Stimulated activated CD4-positive, alpha-beta T cell treated with anti-CD3 and anti-CD28 coated beads, Interleukin-12 subunit alpha, Interleukin-12 subunit beta, amount 100 ng/mL, for 4 hours (primary cell): ENCODE results near the gene SKIC2.

ENCODE experiments used
- DNase-seq: peaks from one replicate; pipeline ENCODE4 v3.0.0-alpha.2; 2020

SKIC2 gene

DNA sequence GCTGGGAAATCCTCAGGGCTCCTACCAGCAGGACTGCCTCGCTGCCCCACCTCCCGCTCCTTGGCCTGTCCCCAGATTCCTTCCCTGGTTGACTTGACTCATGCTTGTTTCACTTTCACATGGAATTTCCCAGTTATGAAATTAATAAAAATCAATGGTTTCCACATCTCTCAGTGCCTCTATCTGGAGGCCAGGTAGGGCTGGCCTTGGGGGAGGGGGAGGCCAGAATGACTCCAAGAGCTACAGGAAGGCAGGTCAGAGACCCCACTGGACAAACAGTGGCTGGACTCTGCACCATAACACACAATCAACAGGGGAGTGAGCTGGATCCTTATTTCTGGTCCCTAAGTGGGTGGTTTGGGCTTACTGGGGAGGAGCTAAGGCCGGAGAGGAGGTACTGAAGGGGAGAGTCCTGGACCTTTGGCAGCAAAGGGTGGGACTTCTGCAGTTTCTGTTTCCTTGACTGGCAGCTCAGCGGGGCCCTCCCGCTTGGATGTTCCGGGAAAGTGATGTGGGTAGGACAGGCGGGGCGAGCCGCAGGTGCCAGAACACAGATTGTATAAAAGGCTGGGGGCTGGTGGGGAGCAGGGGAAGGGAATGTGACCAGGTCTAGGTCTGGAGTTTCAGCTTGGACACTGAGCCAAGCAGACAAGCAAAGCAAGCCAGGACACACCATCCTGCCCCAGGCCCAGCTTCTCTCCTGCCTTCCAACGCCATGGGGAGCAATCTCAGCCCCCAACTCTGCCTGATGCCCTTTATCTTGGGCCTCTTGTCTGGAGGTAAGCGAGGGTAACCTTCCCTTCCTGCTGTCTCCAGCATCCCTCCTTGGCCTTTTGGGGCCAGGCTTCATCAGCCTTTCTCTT, 13.2 kb upstream of the SKIC2 start, which contains the start of gene CFB:
Gene CFB, plus strand, starts transcription at position 589 of the 863 bp plus-strand sequence. Its CDS starts 127 bp downstream, at position 716.
- no peak for DNase-seq

DNA sequence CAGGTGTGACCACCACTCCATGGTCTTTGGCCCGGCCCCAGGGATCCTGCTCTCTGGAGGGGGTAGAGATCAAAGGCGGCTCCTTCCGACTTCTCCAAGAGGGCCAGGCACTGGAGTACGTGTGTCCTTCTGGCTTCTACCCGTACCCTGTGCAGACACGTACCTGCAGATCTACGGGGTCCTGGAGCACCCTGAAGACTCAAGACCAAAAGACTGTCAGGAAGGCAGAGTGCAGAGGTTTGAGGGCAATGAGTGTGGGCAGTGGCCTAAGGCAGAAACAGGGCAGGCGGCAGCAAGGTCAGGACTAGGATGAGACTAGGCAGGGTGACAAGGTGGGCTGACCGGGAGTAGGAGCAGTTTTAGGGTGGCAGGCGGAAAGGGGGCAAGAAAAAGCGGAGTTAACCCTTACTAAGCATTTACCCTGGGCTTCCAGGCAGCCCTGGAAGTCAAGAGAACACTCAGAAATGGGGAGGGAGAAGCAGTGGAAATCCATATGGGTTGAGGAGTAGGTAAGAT, 12.5 kb upstream of the SKIC2 start:
- no peak for DNase-seq

DNA sequence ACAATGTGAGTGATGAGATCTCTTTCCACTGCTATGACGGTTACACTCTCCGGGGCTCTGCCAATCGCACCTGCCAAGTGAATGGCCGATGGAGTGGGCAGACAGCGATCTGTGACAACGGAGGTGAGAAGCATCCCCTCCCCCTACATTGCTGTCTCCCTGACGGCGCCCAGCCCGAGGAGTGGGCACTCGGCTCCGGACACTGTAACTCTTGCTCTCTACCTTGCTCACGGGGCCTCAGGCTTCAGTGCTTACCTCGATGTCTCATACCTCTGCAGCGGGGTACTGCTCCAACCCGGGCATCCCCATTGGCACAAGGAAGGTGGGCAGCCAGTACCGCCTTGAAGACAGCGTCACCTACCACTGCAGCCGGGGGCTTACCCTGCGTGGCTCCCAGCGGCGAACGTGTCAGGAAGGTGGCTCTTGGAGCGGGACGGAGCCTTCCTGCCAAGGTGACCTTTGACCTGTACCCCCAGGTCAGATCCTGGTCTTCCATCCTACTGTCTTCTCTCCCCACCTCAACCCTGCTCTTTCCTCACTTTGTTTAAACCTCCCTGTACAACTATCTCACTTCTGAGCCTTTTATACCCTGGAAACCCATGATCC, 11.8 kb upstream of the SKIC2 start:
- no peak for DNase-seq

DNA sequence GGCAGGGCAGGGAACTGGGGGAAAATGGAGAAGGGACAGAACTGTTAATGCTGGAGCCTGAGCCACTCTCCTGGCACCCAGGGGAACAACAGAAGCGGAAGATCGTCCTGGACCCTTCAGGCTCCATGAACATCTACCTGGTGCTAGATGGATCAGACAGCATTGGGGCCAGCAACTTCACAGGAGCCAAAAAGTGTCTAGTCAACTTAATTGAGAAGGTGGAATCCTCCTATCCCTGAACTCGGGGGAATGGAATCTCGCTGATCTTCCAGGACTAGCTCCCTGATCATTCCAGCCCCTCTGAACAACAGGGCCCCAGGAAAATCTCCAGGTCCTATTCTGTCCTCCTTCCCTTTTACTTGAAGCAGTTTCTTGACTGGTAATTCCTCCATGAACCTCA, 11.1 kb upstream of the SKIC2 start:
- DNase-seq: no peak

DNA sequence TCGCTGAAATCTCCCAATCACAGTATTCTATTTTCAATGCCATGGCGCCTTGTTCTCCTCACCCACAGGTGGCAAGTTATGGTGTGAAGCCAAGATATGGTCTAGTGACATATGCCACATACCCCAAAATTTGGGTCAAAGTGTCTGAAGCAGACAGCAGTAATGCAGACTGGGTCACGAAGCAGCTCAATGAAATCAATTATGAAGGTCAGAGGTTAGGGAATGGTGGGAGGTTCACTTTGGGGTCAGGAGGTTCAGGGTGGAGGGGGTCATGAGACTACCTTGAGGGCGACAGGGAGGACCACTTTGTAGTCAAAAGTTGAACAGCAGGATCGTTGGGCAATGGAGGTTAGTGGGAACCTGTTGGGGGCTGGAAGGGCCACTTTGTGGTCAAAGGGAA, 10.7 kb upstream of the SKIC2 start:
- DNase-seq: no peak

DNA sequence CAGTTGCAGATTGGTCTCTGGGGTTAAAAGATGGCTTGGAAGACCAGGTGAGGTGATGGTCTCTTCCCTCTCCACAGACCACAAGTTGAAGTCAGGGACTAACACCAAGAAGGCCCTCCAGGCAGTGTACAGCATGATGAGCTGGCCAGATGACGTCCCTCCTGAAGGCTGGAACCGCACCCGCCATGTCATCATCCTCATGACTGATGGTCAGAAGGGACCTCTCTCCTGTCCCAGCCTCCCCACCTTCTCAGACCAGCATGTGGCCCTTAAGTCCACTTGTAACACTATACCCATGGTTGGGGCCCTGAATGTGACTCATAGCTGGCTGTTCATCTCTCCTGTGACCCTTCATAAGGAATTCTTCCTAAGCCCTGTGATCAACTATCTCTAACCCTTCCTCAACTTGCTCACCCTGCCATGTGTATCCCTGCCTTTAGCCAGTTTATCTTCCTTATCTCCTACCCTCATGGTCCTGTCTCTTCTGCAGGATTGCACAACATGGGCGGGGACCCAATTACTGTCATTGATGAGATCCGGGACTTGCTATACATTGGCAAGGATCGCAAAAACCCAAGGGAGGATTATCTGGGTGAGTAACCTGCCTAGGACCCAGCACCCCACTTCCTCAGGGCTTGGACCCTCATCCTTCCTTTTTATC, 10.1 kb upstream of the SKIC2 start:
- no peak for DNase-seq

DNA sequence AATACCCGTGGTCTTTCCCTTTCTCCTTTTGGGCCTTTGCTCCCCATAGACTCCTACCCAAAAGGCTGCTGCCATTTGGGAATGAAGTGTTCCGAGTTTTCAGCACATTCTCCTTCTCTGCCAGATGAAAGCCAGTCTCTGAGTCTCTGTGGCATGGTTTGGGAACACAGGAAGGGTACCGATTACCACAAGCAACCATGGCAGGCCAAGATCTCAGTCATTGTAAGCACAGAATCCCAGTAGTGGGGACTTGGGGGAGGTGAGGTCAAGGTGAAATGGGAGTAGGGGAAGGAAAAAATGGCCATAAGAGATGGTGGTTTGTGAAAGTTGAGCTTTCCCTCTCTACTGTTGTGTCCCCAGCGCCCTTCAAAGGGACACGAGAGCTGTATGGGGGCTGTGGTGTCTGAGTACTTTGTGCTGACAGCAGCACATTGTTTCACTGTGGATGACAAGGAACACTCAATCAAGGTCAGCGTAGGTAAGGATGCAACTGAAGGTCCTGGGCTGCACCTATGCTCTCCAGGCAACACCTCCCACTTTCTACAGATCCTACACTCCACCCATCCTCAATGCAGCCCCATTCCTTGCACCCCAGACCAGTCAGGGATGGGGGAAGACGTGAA, 8.9 kb upstream of the SKIC2 start:
- no peak for DNase-seq

DNA sequence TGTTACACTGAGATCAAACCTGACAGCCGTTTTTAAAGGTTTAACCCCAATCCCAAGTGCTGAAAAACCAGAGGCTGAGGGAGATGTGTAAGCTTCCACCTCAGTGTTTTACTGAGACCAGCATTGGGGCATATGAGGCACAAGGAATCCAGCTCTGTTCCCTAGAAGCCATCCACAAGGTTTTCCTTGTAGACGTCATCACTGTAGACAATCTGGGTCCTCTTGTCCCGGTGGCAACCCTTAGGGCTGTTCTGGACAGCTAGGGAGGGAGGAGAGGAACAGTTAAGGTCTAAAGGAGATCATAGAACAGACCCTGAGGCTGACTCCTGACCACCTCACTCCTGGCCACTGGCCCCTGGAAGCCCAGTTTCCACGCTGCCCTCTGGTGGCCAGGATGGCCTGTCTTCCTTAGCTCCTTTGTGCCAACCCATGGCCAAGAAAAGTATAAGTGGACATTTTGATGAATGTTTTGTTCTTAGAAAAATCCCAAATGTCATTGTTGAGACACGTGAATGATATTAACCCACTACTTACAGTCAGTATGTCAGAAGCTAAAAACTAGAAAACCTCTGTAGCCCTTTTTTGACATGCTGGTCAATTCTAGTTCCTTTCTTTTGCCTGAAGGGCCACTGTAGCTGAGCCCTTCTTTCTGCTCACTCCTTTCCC, 6.7 kb upstream of the SKIC2 start:
- DNase-seq: peak; percentile 28

DNA sequence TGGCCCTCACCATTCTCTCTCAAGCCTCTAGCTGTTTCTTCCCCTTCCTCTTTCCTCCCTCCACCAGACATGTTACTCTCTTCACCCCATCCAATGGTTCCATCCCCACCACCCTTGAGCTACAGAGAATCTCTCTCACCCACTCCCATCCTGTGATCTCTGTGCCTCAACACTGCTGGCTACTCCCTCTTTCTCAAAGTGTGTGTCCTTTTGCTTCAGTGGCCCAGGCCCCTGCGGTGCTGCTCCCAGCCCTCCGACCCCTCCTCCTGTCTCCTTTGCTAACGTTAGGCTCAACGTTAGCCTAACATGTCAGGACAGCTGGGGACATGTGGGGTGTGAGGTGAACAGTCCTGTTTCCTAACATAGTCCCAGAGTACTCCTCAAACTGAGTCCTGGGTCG, 6.1 kb upstream of the SKIC2 start:
- DNase-seq: no peak

DNA sequence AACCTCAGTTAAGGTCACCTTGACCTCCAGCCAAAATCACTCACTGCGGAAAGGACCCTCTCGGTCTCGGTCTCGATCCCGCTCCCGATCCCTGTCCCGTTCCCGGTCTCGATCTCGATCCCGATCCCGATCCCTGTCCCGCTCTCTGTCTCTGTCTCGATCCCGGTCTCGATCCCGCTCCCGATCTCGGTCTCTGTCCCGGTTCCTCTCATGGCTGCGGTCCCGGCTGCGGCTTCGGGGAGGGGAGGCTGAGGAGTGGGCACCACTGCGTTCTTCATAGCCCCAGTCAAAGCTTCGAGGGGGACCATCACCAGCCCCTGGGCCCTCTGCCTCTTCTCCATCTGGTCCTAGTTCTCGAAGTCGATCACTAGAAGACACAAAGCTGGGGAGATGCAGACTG, 4.5 kb upstream of the SKIC2 start:
- DNase-seq: no peak

DNA sequence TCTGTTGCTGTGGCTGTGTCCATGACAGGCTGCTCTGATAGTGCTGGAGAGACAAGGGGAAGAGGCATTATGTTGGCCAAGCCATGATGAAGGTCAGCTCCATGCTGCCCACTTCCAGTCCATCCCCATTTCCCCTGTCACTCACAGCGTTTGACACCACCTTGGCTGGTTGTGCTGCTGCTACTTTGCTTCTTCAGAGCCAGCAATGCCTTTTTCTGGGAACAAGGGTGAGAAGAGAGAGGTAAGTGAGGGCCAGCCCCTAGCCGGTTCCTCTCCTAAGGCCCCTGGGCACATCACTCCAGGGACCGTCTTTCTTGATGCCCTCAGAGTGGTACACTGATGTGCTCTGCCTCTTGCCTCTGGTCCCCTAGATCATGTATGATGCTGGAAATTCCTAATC, 2.2 kb upstream of the SKIC2 start:
- DNase-seq: no peak

DNA sequence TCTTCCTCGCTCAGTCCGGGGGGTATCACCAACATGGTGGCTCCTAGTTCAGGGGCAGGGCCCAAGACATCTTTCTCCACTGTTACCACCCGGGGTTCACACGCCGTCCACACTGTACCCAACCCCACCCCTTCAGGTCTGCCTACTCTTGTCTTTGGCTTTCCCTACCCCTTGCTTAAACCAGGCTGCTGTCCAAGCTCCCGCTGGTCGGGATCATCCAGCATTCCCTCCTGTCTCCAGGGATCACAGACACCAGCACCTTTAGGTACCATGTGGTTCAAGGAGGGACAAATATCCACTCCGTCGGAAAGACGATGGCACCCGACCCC, 599 bp upstream of the SKIC2 start:
- no peak for DNase-seq

DNA sequence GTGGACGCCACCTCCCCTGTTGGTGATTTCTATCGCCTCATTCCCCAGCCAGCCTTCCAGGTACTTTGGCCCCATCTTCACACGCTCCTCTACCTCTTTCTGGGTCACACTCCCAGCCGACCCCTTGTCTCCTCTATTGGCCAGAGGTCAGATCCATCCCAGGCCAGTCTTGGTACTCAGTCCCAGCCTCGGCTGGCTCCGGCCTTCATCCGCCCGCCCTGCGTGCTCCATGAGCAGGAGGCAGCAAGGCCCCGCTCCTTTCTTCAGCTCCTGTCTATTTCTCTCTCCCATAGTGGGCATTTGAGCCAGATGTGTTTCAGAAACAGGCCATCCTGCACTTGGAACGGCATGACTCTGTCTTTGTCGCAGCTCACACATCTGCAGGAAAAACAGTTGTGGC, 2.6 kb downstream of the SKIC2 start:
- no peak for DNase-seq

DNA sequence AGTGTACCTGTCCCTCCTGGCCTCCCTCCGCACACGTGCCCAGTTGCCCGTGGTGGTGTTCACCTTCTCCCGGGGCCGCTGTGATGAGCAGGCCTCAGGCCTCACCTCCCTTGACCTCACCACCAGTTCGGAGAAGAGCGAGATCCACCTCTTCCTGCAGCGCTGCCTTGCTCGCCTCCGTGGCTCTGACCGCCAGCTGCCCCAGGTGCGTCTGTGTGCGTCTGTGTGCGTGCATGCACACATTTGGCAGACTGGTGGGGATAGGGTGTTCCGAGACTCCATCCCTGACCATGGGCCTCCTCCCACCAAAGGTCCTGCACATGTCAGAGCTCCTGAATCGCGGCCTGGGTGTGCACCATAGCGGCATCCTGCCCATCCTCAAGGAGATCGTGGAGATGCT, 4.9 kb downstream of the SKIC2 start:
- no peak for DNase-seq

DNA sequence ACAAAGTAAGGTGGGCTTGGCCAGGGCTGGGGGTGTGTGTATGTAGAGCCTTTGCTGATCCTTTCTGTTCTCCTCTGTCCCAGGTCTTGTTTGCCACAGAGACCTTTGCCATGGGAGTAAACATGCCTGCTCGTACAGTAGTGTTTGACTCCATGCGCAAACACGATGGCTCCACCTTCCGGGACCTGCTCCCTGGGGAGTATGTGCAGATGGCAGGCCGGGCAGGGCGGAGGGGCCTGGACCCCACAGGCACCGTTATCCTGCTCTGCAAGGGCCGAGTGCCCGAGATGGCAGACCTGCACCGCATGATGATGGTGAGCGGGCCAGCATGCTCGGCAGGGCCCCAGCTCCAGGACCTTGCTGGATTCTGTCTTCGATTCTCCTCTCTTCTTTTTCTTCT, 6.7 kb downstream of the SKIC2 start:
- no peak for DNase-seq

DNA sequence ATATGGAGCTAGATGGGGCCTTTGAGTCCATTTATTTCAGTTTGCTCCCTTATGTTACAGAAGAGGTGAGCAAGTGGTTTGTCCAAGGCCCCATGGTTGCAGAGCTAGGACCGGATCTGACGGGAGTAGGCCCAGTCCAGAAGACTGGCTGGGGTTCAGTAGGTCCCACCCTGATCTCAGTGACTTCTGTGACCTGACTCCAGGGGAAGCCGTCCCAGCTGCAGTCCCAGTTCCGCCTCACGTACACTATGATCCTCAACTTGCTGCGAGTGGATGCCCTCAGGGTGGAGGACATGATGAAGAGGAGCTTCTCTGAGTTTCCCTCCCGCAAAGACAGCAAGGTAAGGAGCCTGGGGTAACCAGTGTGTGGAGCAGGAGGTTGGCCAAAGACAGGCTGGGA, 7.5 kb downstream of the SKIC2 start:
- no peak for DNase-seq

DNA sequence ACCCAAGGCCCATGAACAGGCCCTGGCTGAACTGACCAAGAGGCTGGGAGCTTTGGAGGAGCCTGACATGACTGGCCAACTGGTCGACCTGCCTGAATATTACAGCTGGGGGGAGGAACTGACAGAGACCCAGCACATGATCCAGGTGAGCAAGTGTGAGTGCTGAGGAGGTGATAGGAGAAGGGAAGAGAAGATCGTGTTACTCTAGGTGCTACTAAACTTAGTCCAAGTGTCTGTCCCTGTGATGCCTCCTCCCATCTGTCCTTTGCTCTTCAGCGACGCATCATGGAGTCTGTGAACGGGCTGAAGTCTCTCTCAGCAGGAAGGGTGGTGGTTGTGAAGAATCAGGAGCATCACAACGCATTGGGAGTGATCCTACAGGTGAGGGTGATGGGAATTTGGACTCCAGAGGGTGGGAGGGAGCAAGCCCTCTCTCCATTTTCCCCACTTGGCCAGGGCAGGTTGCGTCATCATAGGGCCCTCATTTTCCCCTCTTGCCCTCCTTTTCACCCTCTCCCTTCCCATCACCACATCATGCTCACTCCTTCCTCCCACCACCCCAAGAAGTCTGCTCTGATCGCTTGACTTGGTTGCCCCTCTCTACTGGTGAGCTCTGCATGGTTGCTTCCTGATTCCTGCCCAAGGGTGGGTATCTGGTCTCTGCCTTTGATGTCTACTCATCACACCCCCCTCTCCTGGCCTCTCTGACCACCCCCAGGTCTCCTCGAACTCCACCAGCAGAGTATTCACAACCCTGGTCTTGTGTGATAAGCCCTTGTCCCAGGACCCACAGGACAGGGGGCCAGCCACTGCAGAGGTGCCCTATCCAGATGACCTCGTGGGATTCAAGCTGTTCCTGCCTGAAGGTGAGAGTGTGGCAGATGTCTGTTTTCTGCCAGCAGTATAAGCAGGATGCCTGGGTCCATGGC, 8.3 kb downstream of the SKIC2 start:
- no peak for DNase-seq

DNA sequence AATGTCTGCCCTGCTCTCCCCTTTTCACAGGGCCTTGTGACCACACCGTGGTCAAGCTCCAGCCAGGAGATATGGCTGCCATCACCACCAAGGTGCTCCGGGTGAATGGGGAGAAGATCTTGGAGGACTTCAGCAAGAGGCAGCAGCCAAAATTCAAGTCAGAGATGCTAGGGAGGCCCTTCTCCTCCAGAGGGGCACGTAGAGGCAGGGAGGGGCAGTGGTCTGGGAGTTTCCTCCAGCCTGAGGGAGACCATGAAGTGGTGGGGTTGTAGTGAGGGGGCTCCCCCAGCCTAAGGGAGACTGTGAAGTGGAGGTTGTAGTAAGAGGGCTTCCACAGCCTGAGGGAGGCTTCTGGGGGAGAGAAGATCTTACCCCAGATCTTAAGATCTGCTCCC, 8.9 kb downstream of the SKIC2 start:
- DNase-seq: no peak

DNA sequence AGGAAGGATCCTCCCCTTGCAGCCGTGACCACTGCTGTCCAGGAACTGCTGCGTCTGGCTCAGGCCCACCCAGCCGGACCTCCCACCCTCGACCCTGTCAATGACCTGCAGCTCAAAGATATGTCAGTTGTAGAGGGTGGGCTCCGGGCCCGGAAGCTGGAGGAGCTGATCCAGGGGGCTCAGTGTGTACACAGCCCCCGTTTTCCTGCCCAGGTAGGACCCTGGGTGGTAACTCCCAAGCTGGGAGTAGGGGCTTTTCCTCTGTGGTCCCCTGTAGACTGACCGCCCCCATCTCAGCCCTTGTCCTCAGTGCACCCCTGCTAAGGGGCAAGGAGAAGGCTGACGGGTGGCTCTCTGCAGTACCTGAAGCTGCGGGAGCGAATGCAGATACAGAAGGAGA, 9.4 kb downstream of the SKIC2 start:
- DNase-seq: no peak

DNA sequence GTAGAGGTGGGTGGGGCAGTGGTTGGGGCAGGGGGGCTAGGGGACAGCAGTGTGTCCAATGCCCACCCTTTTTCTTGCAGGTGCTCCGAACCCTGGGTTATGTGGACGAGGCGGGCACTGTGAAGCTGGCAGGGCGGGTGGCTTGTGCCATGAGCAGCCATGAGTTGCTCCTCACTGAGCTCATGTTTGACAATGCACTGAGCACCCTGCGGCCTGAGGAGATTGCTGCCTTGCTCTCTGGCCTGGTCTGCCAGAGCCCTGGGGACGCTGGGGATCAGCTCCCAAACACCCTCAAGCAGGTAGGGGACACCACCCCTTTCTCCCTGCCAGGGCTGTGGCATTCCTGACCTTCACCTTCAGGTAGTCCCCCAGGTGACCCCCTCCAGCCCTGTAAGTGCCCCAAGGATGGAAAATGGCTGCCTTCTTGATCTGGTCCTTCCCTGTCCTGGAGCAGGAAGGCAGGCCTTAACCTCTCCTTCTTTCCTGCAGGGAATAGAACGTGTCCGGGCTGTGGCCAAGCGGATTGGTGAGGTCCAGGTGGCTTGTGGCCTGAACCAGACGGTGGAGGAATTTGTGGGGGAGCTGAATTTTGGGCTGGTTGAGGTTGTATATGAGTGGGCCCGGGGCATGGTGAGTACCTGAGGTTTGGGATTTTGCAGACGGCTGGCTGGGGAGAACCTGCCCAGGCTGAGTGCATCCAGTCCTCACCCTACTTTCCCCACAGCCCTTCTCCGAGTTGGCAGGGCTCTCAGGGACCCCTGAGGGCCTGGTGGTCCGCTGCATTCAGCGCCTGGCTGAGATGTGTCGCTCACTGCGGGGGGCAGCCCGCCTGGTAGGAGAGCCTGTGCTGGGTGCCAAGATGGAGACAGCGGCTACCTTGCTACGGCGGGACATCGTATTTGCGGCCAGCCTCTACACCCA, 10.1 kb downstream of the SKIC2 start:
- no peak for DNase-seq
